ENCODE data around the gene FHIP2A. TPM values are rescaled to one million over a fixed set of nuclear protein-coding genes. Genes with fewer than 3 reads are reported as not detected.
"Not testable (repeated sequence)": the region's sequence is repeated elsewhere in the genome, so short reads cannot be mapped to it uniquely, and the experiment has no call there.

Gene FHIP2A
- total RNA-seq, 4 donors from 2014 or later, result 35.4 to 68.8 (median 58.0) TPM

GRCh38 chr10:114779803-114780576, 41.6 kb upstream of the FHIP2A start:
- Histone ChIP-seq H3K4me1 (peaks cover 0 to 10% (median 4%) of the 10 kb centered on the region in 4 donors), H3K9me3 (no peaks in the 10 kb centered on the region), H3K27me3 (no peaks in the 10 kb centered on the region), H3K36me3 (no peaks in the 10 kb centered on the region), H3K27ac (peak overlapping the region in 2 of 4 donors; percentile 32 to 55), H3K4me3 (no peak overlapping the region)
- WGBS, 2 donors, result 25 to 27% methylated on average over 3 of the region's 3 CpGs
- TF ChIP-seq POLR2A (IDR thresholded peaks at IDR 0.05) (no peak), EP300 (IDR thresholded peaks at IDR 0.05) (no peak), CTCF (IDR thresholded peaks at IDR 0.05) (no peak)
- DNase-seq (ENCODE audit: low spot score in 2 of 2), result no peak

DNA sequence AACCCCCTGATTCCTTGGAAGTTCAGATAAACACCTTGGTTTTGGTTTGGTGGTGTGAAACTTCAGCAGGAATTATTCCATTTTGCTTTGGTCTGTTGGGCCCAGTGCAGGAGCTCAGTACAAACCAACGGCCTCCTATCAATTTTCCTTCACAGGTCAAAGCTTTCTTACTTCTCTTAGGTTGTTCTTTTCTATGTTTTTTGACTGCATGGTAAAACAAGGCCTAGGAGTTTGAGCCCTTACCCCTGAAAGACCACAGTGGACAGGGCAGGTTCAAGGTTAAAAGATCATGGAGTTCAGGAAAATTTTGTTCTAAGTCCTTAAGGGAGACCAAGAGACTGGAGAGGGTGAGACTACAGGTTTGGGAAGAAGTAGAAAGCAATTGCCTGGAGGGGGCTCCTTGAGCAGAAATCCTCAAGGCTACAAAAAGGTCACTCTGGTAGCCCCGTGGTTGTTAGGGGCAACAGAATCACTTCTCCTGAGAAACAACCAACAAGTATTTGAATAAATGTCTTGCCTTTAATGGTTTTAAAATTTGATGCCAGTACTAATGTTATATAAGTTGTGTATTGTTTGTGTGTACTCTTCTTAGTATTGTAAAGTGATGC, 40.9 kb upstream of the FHIP2A start:
- no peak overlapping the region for H3K4me3 ChIP-seq
- H3K27me3 ChIP-seq, result no peaks in the 10 kb centered on the region
- WGBS, 2 donors, result 65% methylated on average over 2 of the region's 2 CpGs
- no peaks in the 10 kb centered on the region for H3K36me3 ChIP-seq
- no peak for TF ChIP-seq EP300 (IDR thresholded peaks at IDR 0.05)
- no peak for TF ChIP-seq CTCF (IDR thresholded peaks at IDR 0.05)
- TF ChIP-seq POLR2A (IDR thresholded peaks at IDR 0.05), result no peak
- H3K4me1 ChIP-seq, result peaks cover 0 to 10% (median 4%) of the 10 kb centered on the region in 4 donors
- peak overlapping the region in 2 of 4 donors; percentile 32 to 55 for H3K27ac ChIP-seq
- no peak for DNase-seq (ENCODE audit: low spot score in 2 of 2)
- no peaks in the 10 kb centered on the region for H3K9me3 ChIP-seq

DNA sequence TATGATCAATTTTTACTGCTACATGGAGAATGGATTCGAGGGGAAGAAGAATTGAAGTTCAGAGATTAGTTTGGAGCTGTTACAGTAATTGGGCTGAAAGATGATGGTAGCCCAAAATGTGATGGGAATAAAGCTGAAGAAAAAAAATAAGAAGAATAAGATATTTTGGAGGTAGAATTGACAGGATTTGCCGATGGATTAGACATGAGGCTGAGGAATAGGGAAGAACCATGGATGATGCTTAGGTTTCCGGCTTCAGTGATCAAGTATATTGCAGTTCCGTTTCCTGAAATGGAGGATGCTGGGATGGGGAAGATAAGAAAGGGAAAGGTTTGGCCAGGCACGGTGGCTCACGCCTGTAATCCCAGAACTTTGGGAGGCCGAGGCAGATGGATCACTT, 38.9 kb upstream of the FHIP2A start:
- H3K9me3 ChIP-seq, result no peaks in the 10 kb centered on the region
- TF ChIP-seq CTCF (IDR thresholded peaks at IDR 0.05) (no peak), POLR2A (IDR thresholded peaks at IDR 0.05) (no peak), EP300 (IDR thresholded peaks at IDR 0.05) (no peak)
- no peak for DNase-seq (ENCODE audit: low spot score in 2 of 2)
- no peaks in the 10 kb centered on the region for H3K36me3 ChIP-seq
- H3K4me1 ChIP-seq, result peaks cover 0 to 10% (median 4%) of the 10 kb centered on the region in 4 donors
- 92 to 97% methylated on average over 7 of the region's 7 CpGs for WGBS, 2 donors
- no peak overlapping the region for H3K27ac ChIP-seq
- H3K27me3 ChIP-seq, result no peaks in the 10 kb centered on the region
- no peak overlapping the region for H3K4me3 ChIP-seq

DNA sequence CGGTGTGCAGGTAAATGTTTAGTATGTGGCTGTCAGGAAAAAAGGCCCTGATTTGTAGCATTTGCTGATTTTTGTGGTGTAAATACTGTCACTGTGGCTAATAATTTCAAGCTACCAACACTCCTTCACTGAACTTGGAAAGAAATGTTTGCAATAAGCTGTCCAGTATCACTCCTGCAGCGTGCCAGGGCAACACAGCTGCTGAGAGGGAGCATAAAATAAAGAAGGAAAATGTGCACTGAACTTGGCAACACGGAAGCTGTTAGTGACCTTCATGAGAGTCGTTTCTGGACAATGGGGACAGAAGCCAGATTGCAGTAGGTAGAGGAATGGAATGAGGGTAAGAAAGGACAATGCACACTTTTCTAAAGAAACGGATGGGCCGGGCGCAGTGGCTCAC, 37.9 kb upstream of the FHIP2A start:
- no peaks in the 10 kb centered on the region for H3K9me3 ChIP-seq
- TF ChIP-seq CTCF (IDR thresholded peaks at IDR 0.05) (no peak), POLR2A (IDR thresholded peaks at IDR 0.05) (no peak), EP300 (IDR thresholded peaks at IDR 0.05) (no peak)
- WGBS, 2 donors, result 71 to 79% methylated on average over 7 of the region's 7 CpGs

GRCh38 chr10:114786492-114786891, 35.1 kb upstream of the FHIP2A start:
- H3K27ac ChIP-seq; H3K4me1 ChIP-seq; H3K27me3 ChIP-seq; H3K4me3 ChIP-seq; H3K36me3 ChIP-seq; DNase-seq (ENCODE audit: low spot score in 2 of 2); H3K9me3 ChIP-seq: not testable (repeated sequence)
- TF ChIP-seq CTCF (IDR thresholded peaks at IDR 0.05), result peak; percentile 51 to 76 (median 70)
- WGBS, 2 donors, result 41 to 60% methylated on average over 7 to 9 of the region's 9 CpGs

More for the DNA sequence above, 37.9 kb upstream of the FHIP2A start:
- Histone ChIP-seq H3K36me3 (no peaks in the 10 kb centered on the region), H3K27me3 (no peaks in the 10 kb centered on the region), H3K27ac (no peak overlapping the region), H3K4me1 (peaks cover 0 to 10% (median 4%) of the 10 kb centered on the region in 4 donors), H3K4me3 (no peak overlapping the region)
- DNase-seq (ENCODE audit: low spot score in 2 of 2), result no peak

GRCh38 chr10:114787131-114787530, 34.4 kb upstream of the FHIP2A start:
- H3K4me3 ChIP-seq; H3K36me3 ChIP-seq; H3K27me3 ChIP-seq; H3K4me1 ChIP-seq; DNase-seq (ENCODE audit: low spot score in 2 of 2); H3K9me3 ChIP-seq; H3K27ac ChIP-seq: not testable (repeated sequence)
- 92 to 99% methylated on average over 20 to 30 of the region's 30 CpGs for WGBS, 2 donors
